Activated naive CD4-positive, alpha-beta T cell (primary cell): Measurements from ENCODE around the gene NR4A2.

Experiments used
- DNase-seq, 4 experiments: peaks; one replicate each; lab custom pipeline; 2025; lab: John Stamatoyannopoulos, UW

NR4A2 gene

DNA sequence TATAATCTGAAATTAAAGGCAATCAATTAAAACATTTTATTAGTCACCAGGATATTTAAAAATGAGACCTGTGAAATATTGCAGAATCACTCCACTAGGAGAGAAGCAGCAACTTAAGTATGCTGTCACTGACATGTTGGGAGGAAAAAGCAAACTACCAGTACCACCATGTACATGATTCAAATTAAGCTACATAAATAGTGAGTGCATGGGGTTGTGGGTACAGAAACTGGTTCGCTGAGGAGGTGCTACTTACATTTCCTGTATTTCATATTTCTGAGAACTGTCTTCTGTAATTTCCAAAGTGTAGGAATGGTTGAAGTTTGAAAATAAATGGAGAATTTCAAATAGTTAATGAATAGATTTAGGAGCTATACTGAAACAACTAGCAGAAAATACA lies 7.9 kb upstream of the NR4A2 start:
- no peak for DNase-seq

DNA sequence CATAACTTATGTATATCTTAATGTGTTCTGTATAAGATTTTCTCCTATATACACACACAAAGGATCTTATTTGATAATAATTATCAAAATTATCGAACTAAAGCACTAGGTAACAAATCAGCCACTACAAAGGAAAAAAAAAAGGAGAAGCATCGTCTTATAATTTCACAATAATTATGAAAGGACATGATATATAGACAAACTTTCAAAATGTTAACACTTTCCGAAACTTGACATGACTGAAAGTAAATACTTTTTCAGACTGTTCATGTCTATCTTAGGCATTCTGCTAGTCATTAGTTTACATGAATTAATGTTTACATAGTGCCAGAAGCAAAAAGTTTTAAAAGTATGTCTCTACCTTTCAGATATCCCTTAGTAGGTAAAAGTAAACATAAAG lies 7.3 kb upstream of the NR4A2 start:
- DNase-seq: no peak

DNA sequence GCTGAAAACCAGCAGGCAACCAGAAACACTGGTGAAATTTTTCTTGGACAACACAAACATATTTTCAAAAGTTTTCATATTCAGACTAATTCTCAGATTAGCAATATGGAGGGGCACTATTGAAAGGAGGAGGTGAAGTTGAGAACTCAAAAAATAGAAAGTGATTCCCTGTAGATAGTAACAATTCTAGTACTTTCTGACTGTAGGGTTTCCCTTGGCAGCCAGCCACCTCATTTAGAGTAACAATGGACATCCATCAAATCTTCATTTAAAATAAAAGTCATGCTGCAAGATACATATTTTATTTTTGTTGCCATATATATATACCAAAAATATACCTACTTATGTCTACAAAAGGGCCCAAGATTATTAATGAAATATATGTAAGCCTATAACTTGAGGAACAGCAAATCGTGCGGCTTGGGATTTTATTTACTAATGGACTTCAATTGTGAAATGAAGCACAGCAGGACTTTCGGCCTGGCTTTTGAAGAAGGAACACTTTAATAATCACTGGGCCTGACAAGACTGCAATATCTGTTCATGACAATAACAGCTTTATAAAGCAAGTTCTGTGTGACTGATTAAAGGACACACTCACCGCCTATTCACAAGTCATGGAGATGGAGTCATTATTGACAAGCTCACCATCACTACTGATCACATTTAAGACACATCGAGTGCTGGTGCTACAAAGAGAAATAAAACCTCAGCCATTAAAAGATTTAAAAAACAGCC lies 6.8 kb upstream of the NR4A2 start:
- DNase-seq: no peak

DNA sequence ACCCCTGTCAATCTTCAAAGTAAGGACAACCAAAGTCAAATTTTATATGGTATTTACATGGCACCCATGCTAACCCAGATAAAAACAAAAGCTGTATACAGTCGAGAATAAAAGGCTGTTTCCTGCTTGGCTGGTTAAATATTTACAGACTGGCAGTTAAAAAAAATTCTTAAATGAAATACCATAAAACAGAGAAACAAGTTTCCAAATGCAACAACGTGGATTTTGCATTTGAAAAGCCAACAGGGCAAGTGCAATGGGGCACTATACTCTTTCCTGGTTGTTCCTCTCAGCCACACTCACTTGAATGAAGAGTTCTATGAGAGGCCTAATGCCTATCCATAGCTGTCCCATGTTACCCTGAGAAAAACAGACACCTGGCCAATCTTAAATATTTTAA lies 6.1 kb upstream of the NR4A2 start:
- no peak for DNase-seq

DNA sequence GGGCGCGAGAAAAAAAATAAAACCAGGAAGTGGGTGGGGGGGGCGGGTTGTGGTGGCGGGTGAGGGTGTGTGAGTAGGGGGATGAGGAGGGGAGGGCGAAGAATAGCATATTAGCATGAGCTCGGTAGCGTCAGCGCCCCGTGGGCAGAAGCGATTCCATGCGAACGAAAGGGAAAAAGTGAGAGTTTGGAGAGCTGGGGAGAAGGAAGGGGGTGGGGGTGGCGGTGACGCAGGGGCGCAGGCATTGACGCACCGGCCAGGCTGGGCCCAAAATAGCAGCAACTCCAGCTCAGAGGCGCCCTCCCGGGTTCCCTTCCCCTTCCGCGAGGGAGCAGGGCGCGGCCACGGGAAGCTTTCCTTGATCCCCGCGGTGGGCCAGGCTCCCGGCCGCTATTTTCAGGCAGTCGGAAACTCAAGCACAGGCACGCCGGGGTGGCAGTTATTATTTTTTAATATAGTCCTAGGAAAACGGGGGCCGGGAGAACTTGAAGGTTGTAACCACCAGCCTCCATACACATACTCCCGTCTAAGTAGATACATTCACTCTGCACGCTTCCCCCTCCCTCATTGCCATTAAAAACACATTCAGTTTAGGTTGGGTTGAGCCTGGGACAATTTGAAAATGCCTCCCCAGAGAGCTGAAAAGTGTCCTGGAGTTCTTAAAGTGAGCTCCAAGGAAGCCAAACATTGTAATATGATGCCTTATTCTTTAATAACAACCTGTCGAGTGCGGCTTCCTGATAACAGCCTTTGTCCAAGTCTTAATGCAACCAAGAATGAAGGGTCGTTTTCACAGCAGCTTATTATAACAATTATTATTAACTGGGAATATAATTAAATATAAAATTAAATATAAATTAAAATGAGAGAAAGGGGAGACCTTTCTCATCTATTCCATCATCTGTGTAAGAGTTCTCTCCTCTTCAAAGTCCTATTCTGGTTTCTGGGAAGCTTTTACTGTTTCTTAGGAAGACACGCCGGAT lies 2.3 kb upstream of the NR4A2 start:
- DNase-seq: peak; percentile 63 to 80 (median 68)

DNA sequence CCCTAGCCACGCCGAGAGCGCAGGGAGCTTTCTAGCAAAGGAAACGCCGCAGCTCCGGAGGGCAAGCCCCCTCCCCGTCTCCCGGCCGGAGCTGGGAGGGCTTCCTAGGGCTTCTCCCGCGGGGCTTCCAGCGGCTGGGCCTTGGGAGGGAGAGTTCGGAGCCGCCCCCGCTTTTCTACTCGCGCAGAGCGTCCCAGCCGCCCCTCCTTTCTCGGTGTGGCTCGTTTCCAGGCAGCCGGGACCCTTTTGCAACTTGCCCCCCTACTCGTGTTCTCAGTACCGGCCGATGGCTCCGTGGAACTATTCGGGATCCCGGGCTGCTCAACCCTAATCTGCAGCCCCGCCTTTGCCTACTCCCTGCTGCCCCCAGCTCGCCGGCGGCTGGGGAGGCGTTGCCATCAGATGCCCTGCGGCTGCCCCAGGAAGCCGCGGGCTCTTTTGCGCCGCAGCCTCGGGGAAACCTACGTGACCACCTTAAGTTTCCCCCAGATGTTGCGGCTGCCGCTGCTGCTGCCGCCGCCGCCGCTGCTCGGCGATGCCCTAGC lies 1.5 kb upstream of the NR4A2 start:
- DNase-seq: peak in 3 of 4 experiments; percentile 40 to 80 (median 46)

DNA sequence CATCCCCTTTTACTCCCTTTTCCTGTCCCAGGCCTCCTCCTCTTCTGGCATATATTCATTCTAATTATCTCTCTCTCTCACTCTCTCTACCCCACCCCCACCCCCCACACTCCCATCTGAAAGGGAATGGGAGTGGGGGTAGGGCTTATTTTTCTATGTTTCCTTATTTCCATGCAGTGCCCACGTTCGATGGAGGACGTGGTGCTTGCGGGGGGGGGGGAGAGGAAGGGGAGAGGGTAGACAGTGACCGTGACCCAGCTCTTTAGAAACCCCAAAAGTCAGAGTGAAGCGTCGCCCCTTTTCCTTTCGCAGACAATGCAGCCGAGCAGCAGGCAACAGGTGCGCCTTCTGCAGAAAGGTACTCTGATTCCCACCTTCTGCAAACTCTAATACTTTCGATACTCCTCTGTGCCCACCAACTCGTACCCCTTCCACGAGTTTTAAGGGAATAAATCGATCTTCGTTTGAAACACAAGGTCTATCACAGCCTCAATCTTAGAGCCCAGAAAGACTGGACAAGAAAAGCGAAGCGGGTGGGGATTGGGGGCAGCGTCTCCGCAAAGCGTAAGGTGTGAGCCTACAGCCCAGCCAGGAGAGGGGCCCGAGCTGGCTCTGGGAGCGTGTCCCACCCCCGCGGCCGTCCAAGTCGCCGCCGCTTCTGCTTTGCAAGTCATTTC lies 891 bp upstream of the NR4A2 start:
- DNase-seq: no peak

DNA sequence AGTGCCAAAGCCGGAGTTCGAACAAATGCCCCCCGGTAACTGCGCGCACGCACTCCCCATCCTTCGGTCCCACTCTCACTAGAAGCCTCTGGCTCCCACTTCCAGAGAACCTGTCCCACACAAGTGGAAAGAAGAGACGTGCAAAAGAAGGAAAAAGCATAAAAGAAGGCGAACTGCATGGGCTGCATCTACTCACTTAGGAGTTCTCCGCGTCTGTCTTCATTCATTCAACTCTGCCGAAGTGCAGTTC lies 312 bp downstream of the NR4A2 start:
- DNase-seq: no peak

DNA sequence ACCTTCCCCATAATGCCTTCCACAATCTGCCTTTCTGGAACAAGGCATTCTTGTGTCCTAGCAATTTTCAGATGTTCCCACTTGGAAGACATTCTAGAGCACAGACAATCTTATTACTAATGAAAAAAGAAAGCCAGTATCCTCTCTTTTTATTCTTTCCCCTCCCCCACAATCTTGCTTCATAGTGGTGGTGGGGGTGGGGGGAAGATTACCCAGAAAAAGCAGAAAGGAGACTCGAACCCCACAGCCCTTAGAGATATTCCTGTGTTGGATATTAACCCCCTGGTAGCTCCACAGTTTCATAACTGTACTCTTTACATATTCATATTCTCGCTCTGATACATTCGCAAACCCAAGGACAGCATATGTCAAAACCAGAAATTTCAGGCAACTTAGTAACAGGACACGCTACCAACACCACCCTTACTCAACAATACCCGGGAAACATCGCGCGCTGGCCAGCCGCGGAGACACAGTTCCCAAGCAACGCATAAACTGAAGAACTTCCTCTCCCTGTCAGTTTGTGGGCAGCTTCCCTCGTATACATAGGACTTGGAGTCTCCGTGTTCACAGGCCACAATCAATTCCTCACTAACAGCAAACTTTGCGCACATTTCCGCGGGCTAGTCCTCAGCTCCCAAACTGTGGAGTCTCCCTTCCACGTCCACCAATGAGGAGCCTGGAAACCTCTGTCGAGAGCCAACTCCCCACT lies 793 bp downstream of the NR4A2 start:
- DNase-seq: no peak

DNA sequence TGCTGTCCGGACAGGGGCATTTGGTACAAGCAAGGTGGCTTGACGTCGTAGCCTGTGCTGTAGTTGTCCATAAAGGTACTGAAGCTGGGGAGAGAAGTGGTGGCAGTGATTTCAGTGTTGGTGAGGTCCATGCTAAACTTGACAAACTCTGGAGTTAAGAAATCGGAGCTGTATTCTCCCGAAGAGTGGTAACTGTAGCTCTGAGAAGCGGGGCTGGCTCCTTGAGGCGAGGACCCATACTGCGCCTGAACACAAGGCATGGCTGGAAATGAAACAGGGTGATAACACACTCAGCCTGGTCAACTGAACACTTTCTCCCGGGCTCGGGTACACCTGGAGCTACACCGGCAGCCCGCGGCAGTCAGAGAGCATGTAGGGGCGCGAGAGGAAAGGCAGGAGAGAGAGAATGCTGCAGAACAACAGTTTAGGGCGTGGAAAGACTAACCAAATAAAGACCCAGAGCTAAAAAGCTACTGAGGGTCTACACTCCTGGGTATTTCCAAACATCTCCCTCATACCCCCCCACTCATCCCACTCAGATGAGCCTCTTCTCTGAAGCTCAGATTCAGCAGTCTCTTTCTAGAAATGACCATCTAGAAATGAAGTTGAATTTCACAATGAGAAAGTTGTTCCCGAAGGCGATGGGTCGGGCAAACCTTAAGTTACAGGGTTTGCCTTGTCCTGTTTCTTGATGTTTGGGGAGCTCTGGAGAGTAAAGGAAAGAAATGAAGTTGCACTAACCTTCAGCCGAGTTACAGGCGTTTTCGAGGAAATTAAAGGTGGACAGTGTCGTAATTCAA lies 2.4 kb downstream of the NR4A2 start:
- DNase-seq: no peak

DNA sequence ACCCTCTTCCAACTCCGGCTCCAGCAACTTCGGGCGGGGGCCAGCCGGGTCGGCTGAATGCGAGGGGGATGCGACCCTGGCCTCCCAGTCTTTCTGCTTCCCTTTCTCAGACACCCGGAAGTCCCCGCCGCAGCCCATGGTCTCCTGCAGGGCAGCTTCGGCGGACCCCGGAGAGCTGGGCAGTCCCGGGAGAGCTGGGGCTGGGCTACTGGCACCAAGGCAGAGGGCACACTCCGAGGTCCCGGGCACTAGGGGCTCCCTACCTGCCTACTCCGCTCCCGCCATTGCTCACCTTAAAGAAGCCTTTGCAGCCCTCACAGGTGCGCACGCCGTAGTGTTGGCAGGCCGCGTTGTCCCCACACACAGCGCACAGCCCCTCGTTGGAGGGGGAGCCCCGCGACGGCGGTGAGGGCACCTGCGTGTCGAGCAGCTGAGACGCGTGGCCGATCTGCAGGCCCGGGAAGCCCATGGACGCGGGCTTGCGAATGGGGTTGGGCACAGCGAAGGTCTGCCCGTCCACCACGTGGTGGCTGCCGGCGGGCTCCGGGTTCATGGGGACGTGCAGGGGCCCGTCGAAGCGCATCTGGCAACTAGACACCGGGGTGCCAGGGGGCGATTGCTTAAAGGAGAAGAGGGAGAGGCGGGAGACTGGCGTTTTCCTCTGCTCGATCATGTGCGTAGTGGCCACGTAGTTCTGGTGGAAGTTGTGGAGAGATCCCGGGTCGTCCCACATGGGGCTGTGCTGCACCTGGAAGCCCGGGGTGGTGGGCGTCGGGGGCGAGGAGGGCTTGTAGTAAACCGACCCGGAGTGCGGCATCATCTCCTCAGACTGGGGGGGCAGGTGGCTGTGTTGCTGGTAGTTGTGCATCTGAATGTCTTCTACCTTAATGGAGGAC lies 3.2 kb downstream of the NR4A2 start:
- no peak for DNase-seq

DNA sequence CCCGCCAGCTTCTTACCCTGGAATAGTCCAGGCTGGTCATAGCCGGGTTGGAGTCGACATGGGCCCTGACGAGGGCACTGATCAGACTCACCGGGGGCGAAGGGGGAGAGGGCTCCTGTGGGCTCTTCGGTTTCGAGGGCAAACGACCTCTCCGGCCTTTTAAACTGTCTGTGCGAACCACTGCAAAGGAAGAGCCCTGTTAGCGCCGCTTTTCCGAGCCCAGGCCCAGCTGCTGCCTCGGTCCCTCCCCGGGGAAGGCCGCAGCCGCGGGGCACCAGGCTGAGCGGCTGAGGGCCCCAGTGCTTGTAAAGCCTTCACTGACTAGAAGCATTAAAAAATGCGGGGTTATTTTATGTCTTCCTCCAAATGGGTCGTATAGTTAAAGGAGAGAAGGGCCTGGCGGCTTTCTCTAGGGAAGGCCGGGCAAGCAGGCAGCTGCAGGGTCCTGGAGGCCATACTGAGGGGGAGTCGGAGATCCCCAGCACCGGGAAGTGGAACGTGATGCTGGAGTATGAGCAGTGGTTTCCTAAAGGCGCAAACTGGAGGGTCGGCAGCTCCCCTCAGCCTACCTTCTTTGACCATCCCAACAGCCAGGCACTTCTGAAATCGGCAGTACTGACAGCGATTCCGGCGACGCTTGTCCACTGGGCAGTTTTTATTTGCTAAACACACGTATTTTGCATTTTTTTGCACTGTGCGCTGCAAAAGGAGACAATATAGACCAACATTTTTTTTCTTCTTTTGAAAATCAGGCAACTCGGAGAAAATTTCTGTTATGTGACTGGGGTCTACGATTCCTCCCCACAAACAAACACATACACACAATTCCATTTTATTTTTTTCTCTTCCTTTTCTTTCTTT lies 4.5 kb downstream of the NR4A2 start:
- no peak for DNase-seq

DNA sequence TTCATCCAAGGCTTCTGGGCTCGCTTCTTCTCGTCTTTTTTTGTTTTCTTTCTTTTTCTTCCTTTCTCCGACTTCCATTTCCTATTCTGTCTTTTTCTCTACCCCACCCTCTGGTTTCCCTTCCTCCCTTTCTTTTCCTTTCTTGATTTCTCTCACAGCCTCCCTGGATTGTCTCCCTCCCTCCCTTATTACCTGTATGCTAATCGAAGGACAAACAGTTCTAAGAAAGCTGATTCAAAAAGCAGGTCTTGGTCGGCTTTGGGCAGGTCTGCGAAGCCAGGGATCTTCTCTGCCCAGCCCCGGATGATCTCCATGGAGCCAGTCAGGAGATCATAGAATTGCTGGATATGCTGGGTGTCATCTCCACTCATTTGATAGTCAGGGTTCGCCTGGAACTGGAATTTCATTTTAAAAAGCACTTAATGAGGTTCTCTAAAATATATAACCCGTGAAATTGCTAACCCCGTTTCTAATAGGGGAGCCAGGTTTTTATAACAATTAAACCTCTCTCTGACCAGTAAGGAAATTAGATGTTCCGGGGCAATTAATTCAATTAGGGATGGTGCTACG lies 5.9 kb downstream of the NR4A2 start:
- no peak for DNase-seq

DNA sequence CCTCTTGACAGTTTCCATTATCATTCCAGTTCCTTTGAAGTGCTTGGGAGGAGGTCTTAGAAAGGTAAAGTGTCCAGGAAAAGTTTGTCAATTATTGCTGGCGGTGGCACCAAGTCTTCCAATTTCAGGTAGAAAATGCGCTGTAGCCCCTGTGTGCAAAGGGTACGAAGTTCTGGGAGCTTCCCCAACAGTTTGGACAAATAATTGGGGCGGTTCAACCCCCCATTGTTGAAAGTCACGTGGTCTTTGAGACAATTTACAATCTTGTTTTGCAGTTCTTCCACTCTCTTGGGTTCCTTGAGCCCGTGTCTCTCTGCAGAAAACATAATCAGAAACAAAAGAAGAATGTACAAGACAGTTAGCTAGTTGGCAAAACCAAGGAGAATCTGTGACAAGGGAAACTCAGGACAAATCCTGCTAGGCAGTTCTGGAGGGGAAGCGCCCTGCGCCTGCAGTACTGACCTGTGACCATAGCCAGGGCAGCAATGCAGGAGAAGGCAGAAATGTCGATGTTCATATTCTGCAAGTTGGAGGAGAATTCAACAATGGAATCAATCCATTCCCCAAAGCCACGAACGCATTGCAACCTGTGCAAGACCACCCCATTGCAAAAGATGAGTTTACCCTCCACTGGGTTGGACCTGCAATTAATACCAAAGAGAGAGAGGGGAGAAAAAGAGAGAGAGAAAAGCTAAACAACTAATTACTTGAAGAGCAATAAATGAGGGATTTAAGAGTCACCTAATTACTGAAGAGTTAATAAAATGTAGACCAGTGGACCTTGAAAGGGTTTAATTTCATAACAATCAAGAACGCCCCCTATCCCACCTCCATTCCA lies 6.6 kb downstream of the NR4A2 start:
- no peak for DNase-seq

DNA sequence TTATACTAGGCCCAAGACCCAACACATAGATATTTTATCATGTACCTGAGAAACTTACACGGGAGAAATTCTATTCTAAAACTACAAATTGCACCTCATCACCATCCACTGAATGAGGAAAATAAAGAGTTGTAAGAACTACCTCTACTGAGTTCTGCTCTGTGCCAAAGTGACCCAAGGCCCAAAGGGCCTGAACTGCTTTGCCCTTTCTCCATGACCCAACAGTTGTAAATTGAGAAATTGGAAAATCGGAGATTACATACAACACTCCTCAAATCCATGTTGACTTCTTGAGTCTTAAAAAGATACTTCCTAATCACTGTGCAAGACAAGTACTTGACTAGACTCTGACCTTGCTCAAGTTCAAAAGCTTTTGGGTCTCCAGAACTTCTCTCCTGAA lies 8.8 kb downstream of the NR4A2 start:
- DNase-seq: no peak

DNA sequence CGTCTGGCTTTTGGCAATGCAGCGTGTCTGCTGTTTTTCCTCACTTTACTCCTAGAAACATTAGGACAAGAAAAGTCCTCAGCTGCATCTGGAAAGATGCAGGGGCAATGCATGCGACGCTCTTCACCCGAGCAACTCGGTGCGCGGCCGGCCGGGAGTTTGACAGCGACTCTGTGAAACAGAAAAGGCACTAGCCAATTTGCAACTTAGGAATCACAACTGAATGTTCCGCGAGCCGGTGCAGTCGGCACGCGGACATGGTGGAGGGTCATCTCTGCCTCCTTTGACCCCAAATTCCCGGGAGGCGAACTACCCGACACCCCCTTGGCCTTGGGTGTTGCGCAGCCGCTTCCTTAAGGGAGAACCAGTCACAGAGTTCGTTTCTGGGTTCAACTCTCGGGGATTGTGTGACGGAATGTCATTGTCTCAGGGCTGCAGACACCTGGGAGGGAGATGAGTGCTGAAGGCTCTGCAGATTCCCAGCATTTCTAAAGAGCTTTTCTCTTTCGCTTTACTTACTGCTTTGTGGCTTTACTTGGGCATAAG lies 9.8 kb downstream of the NR4A2 start:
- no peak for DNase-seq

DNA sequence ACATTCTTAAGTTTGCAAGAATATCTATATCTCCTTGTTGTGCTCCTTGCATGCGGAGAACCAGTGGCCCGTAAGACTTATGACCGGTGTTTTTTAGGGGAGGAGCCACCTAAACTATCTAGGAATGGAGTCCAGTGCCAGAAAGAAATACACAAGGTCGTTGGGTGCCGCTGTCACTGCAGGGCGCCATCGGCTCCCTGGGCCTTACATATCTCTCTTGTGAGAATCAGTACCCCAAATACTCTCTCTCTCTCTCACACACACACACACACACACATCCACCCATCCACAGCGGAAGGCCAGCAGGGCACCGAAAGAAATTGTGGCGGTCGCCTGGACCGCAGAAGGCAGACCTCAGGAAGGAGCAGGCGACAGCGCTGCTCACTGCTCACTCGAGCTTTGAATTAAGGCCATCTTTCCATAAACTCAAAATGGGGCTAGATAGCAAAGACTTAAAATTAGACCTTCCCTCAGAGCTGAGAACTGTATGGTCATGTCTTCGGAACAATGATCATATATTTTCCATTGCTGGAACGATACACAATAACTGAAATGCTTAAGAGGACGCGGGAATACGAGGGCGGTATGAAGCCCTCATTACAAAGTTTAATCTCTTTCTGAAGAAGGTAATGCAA lies 10.4 kb downstream of the NR4A2 start:
- no peak for DNase-seq
